GM12801 (cell line): ENCODE measurements around the gene IFRD2.

Experiments used
- CTCF ChIP-seq: IDR thresholded peaks from one replicate; pipeline ENCODE4 v1.5.1; 2011; ENCODE audit warnings: control low read depth; ENCODE audit not compliant: insufficient read length; ENCODE audit errors: extremely low read depth

Gene IFRD2

GRCh38 chr3:50304601-50305000, 12.4 kb upstream of the IFRD2 start:
- TF ChIP-seq CTCF = no peak

GRCh38 chr3:50303013-50303815, 11.0 kb upstream of the IFRD2 start, which contains the start of gene HYAL1:
HYAL1 (minus strand) TSS chr3:50303574; CDS start chr3:50302956, 618 bp downstream.
- TF ChIP-seq CTCF = no peak

- TF ChIP-seq CTCF = no peak
Observed at GRCh38 chr3:50302095-50303012, 10.1 kb upstream of the IFRD2 start.

- TF ChIP-seq CTCF = no peak
Observed at GRCh38 chr3:50300681-50301254, 8.5 kb upstream of the IFRD2 start.

GRCh38 chr3:50299929-50300680, 7.9 kb upstream of the IFRD2 start:
- TF ChIP-seq CTCF = no peak

GRCh38 chr3:50299638-50299928, 7.4 kb upstream of the IFRD2 start:
- no peak for TF ChIP-seq CTCF
